Breast epithelium (tissue), 3 donors: ENCODE measurements around the gene SDR42E2.

Experiments used
- POLR2A ChIP-seq: fragments of 450-650 bp; IDR thresholded peaks from one replicate; pipeline ENCODE4 v1.6.1; 2016; ENCODE audit warnings: antibody characterized with exemption, mild to moderate bottlenecking, moderate library complexity
- POLR2AphosphoS5 ChIP-seq, 3 donors: sonication (generic); formaldehyde crosslinking; IDR thresholded peaks; one replicate each; pipeline ENCODE4 v1.6.1; 2017; ENCODE audit warnings: antibody characterized with exemption in 3 of 3
- TF ChIP-seq, protein P1 (sequence below), 3 donors: fragments of 450-650 bp; IDR thresholded peaks; one replicate each; pipeline ENCODE4 v1.5.1; 2016 to 2017; ENCODE audit warnings: antibody characterized with exemption in 3 of 3, mild to moderate bottlenecking in 3 of 3, moderate library complexity in 3 of 3

DNA sequence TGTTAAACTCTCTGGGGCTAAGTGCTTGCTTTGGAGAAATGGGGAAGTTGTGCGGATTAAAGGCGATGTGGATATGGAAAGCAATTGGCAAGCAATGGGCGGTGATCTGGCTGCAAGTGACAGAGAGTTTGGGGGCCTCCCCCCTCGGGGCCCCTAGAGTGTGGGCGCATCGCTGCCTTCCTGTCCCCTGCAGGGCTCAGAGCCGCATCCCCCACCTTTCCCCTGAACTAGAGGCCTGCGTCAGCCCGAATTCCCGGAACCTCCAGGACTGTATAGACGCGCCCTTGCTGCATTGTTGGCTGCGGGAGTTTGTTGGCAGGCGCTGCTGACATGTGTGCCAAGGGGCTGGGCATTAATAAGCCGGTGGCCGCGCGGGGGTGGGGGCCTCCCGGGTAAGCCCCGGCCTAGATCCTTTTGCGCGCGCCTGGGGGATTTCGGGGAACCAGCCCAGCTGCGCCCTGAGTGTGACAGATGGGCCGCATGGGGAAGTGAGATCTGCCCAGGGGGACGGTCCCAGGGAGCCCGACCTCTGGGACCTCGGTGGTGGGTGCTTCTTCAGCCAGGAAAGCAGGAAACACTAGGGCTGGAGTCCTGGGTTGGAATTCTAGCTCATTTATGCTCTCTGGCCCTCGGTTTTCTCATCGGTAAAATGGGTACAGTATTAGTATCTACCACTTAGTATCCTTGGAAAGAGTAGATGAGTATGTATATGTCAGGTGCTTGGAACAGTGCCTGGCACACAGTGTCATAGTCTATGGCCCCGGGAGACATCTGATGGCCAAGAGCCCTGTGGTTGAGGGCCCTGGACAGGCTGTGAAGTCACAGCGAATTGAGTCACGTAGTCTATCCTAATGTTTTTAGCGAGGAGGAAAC is 44.8 kb downstream of the SDR42E2 start:
- TF ChIP-seq, protein P1, sequence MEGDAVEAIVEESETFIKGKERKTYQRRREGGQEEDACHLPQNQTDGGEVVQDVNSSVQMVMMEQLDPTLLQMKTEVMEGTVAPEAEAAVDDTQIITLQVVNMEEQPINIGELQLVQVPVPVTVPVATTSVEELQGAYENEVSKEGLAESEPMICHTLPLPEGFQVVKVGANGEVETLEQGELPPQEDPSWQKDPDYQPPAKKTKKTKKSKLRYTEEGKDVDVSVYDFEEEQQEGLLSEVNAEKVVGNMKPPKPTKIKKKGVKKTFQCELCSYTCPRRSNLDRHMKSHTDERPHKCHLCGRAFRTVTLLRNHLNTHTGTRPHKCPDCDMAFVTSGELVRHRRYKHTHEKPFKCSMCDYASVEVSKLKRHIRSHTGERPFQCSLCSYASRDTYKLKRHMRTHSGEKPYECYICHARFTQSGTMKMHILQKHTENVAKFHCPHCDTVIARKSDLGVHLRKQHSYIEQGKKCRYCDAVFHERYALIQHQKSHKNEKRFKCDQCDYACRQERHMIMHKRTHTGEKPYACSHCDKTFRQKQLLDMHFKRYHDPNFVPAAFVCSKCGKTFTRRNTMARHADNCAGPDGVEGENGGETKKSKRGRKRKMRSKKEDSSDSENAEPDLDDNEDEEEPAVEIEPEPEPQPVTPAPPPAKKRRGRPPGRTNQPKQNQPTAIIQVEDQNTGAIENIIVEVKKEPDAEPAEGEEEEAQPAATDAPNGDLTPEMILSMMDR (IDR thresholded peaks at IDR 0.05): no peak
- no peak for TF ChIP-seq POLR2A
- peak in 2 of 3 donors; percentile 34 to 63 for TF ChIP-seq POLR2AphosphoS5 (IDR thresholded peaks at IDR 0.05)
